Measurements from ENCODE around the gene NMT2. TPM values are rescaled to one million over a fixed set of nuclear protein-coding genes. Genes with fewer than 3 reads are reported as not detected.

The NMT2 gene
- total RNA-seq, result 20.6 and 20.8 TPM in 2 replicates

GRCh38 chr10:15168291-15168785 is at the start of gene NMT2:
NMT2 (minus strand) TSS chr10:15168693; CDS start chr10:15168612, 81 bp downstream.

GRCh38 chr10:15097011-15097812 is 71.3 kb downstream of the NMT2 start, which contains the start of gene RPP38:
RPP38 (plus strand) TSS chr10:15097355; CDS start chr10:15103315, 5,960 bp downstream.

GRCh38 chr10:15088428-15089261 is 79.8 kb downstream of the NMT2 start, which contains the start of gene ACBD7:
ACBD7 (minus strand) TSS chr10:15088776; CDS start chr10:15088728, 48 bp downstream.

Small RNA genes within 50 kb of the gene (small RNA-seq; reads per million reads assigned to genes)
- gene AL590365.1, result not detected

Other genes starting within 250 kb of the NMT2 start
- gene DCLRE1C, start 214.6 kb downstream of the NMT2 start, total RNA-seq, result 15.1 and 18.6 TPM in 2 replicates
- not detected in 2 replicates for gene MEIG1, start 209.3 kb downstream of the NMT2 start, total RNA-seq
- not detected in 2 replicates for gene OLAH, start 124.8 kb downstream of the NMT2 start, total RNA-seq
- gene ACBD7, start 79.9 kb downstream of the NMT2 start, total RNA-seq, result 0.32 TPM in 1 of 2 replicates, not detected in the other
- gene RPP38, start 71.3 kb downstream of the NMT2 start, total RNA-seq, result 11.7 and 13.0 TPM in 2 replicates
- gene FAM171A1, start 202.6 kb upstream of the NMT2 start, total RNA-seq, result 18.2 and 22.1 TPM in 2 replicates

Measured in hair follicle dermal papilla cell (primary cell).